ENCODE measurements around the gene ANO5. TPM values are rescaled to one million over a fixed set of nuclear protein-coding genes. Genes with fewer than 3 reads are reported as not detected.

Gene ANO5
- total RNA-seq, 1 experiment from 2014 or later: 1.1 TPM

DNA sequence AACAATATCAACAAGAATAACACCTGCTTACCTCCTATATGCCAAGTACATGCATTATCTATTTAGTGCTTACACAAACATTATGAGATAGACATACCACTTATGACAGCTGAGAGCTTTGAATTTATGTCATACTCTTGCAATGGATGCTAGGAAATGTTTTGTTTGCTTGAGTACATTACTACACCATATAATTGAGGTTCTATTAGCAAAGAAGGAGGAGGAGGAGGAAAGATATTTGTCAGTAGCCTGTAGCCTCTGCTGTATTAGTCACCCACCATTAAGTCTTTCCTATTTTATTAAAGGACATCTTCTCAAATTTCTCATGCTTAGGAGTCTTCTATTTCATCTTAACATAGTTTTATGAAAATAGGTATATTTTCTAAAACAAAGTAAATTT, 6.4 kb downstream of the ANO5 start:
- Histone ChIP-seq H2AFZ (ENCODE audit: low read depth, low read length, poor library complexity, severe bottlenecking) (no peak overlapping the region), H3K9me3 (ENCODE audit: control insufficient read depth in 1 of 2, insufficient read depth in 1 of 2, low read depth in 1 of 2, low read length in 2 of 2) (no peaks in the 10 kb centered on the region), H3K9ac (ENCODE audit: low read length) (no peak overlapping the region), H4K20me1 (ENCODE audit: insufficient read depth) (no peaks in the 10 kb centered on the region), H3K4me1 (ENCODE audit: control insufficient read depth in 1 of 2, insufficient read depth in 2 of 2, low read length in 2 of 2) (no peaks in the 10 kb centered on the region), H3K9me2 (ENCODE audit: insufficient read depth) (no peaks in the 10 kb centered on the region), H3K79me2 (ENCODE audit: insufficient read depth, low read length) (no peaks in the 10 kb centered on the region; the same call in 1 of the 2 replicates), H3K4me2 (ENCODE audit: low read length) (no peak overlapping the region), H3K4me3 (replicated peaks in 1 of 2; ENCODE audit: low read depth in 1 of 2, low read length in 2 of 2) (no peak overlapping the region), H3K27ac (ENCODE audit: low read depth, low read length) (no peak overlapping the region), H3K36me3 (ENCODE audit: control insufficient read depth in 1 of 2, insufficient read depth in 2 of 2, low read length in 2 of 2) (no peaks in the 10 kb centered on the region), H3K27me3 (ENCODE audit: insufficient read depth, low read length) (no peaks in the 10 kb centered on the region)
- no TSS peak for BruUV-seq (replicated peaks)
- TF ChIP-seq FOSL1 (IDR thresholded peaks at IDR 0.05; ENCODE audit: low read depth) (no peak), ZNF274 (IDR thresholded peaks at IDR 0.05; ENCODE audit: low read depth, low read length) (no peak), SRF (IDR thresholded peaks at IDR 0.05; ENCODE audit: low read depth) (no peak), POLR2A (IDR thresholded peaks at IDR 0.05; ENCODE audit: borderline replicate concordance, extremely low read depth, insufficient read depth, insufficient read length) (no peak), JUND (IDR thresholded peaks at IDR 0.05) (no peak), TCF7L2 (IDR thresholded peaks at IDR 0.05; ENCODE audit: borderline replicate concordance, extremely low read depth, insufficient read depth, insufficient read length) (no peak), EZH2phosphoT487 (IDR thresholded peaks at IDR 0.05; ENCODE audit: borderline replicate concordance) (no peak), MAX (IDR thresholded peaks at IDR 0.05) (no peak), SP1 (IDR thresholded peaks at IDR 0.05; ENCODE audit: low read depth) (no peak)
- TF ChIP-seq, protein P1, sequence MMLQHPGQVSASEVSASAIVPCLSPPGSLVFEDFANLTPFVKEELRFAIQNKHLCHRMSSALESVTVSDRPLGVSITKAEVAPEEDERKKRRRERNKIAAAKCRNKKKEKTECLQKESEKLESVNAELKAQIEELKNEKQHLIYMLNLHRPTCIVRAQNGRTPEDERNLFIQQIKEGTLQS (IDR thresholded peaks at IDR 0.05): no peak
- DNase-seq (ENCODE audit: low read depth, low spot score) (no peak), ATAC-seq (no peak)
- intact Hi-C loops (cut with micrococcal nuclease): no loop called here
- ChIA-PET CTCF (no interaction called here), RAD21 (ENCODE audit: low non-redundant PET in 1 of 2, low total read pairs in 2 of 2, uncharacterized antibody in 2 of 2, unreplicated experiment in 2 of 2) (no interaction called here), POLR2A (no interaction called here)

DNA sequence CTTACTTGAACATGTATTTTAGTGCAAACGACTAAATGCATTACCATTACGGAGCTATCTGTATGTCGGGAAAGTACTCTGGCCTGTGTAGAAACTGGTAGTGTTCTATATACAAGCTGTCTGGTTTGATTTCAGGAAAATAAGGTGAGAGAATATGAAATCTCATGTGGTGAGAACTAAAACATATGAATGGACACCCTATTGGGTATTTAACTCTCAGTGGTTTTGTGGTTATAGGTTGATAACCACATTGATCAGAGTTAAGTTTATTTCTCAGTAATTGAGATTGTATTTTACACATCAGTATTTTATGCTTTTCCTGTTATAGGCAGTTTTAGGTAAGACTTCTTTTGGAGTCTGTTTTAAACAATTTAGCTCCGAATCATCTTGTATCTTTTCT, 10.4 kb downstream of the ANO5 start:
- H3K4me1 ChIP-seq (ENCODE audit: control insufficient read depth in 1 of 2, insufficient read depth in 2 of 2, low read length in 2 of 2): no peaks in the 10 kb centered on the region
- H3K9ac ChIP-seq (ENCODE audit: low read length): no peak overlapping the region
- no peak overlapping the region for H3K4me2 ChIP-seq (ENCODE audit: low read length)
- no peaks in the 10 kb centered on the region for H3K9me2 ChIP-seq (ENCODE audit: insufficient read depth)
- no peaks in the 10 kb centered on the region for H3K36me3 ChIP-seq (ENCODE audit: control insufficient read depth in 1 of 2, insufficient read depth in 2 of 2, low read length in 2 of 2)
- H3K27ac ChIP-seq (ENCODE audit: low read depth, low read length): no peak overlapping the region
- H2AFZ ChIP-seq (ENCODE audit: low read depth, low read length, poor library complexity, severe bottlenecking): no peak overlapping the region
- H3K4me3 ChIP-seq (replicated peaks in 1 of 2; ENCODE audit: low read depth in 1 of 2, low read length in 2 of 2): no peak overlapping the region
- ChIA-PET RAD21 (ENCODE audit: low non-redundant PET in 1 of 2, low total read pairs in 2 of 2, uncharacterized antibody in 2 of 2, unreplicated experiment in 2 of 2) (no interaction called here), POLR2A (no interaction called here), CTCF (interaction anchor here (1.0 kb wide), 1 partner anchor 9 kb away, joined by 3 read pairs; no protein-coding TSS in a partner anchor)
- ATAC-seq (no peak), DNase-seq (ENCODE audit: low read depth, low spot score) (no peak)
- TF ChIP-seq JUND (IDR thresholded peaks at IDR 0.05) (no peak), EZH2phosphoT487 (IDR thresholded peaks at IDR 0.05; ENCODE audit: borderline replicate concordance) (no peak), POLR2A (IDR thresholded peaks at IDR 0.05; ENCODE audit: borderline replicate concordance, extremely low read depth, insufficient read depth, insufficient read length) (no peak), POLR2AphosphoS5 (IDR thresholded peaks at IDR 0.05; ENCODE audit: low read depth, low read length) (no peak), ZFX (IDR thresholded peaks at IDR 0.05) (no peak), SP1 (IDR thresholded peaks at IDR 0.05; ENCODE audit: low read depth) (no peak), SRF (IDR thresholded peaks at IDR 0.05; ENCODE audit: low read depth) (no peak), CEBPB (IDR thresholded peaks at IDR 0.05; ENCODE audit: low read depth) (no peak)
- intact Hi-C loops (cut with micrococcal nuclease): no loop called here
- no TSS peak for BruUV-seq (replicated peaks)
- no peaks in the 10 kb centered on the region for H3K9me3 ChIP-seq (ENCODE audit: control insufficient read depth in 1 of 2, insufficient read depth in 1 of 2, low read depth in 1 of 2, low read length in 2 of 2)
- no peaks in the 10 kb centered on the region for H4K20me1 ChIP-seq (ENCODE audit: insufficient read depth)
- no peaks in the 10 kb centered on the region; the same call in 1 of the 2 replicates for H3K79me2 ChIP-seq (ENCODE audit: insufficient read depth, low read length)
- H3K27me3 ChIP-seq (ENCODE audit: insufficient read depth, low read length): no peaks in the 10 kb centered on the region

Data from HCT116 (cell line).